IMR-90 (cell line): ENCODE measurements around the gene MAGI1.

ENCODE experiments used
- POLR2A ChIP-seq: IDR thresholded peaks from 2 replicates; pipeline ENCODE4 v1.6.1; 2012; ENCODE audit warnings: mild to moderate bottlenecking, low read depth, low read length
- RAD21 ChIP-seq: IDR thresholded peaks from 2 replicates; pipeline ENCODE4 v1.6.1; 2012; ENCODE audit warnings: low read length, improper control_type of control experiment
- SMC3 ChIP-seq: fragments of 150-350 bp; IDR thresholded peaks from 2 replicates; pipeline ENCODE4 v1.6.1; 2016; ENCODE audit warnings: low read depth, mild to moderate bottlenecking, antibody characterized with exemption, low read length, moderate library complexity
- TF ChIP-seq, protein P1 (sequence below): conservative IDR thresholded peaks from 2 replicates; pipeline ENCODE4 v1.5.1; 2012; ENCODE audit warnings: mild to moderate bottlenecking, low read depth, low read length, improper control_type of control experiment
- TF ChIP-seq, protein P2 (sequence below): fragments of 150-350 bp; IDR thresholded peaks from 2 replicates; pipeline ENCODE4 v1.6.1; 2017; ENCODE audit warnings: mild to moderate bottlenecking, antibody characterized with exemption, low read length, low read depth

- TF ChIP-seq RAD21 (peak; percentile 39; the same call in 1 of the 2 replicates), SMC3 (peak; percentile 14; the same call in 1 of the 2 replicates), POLR2A (no peak)
- TF ChIP-seq, protein P1, sequence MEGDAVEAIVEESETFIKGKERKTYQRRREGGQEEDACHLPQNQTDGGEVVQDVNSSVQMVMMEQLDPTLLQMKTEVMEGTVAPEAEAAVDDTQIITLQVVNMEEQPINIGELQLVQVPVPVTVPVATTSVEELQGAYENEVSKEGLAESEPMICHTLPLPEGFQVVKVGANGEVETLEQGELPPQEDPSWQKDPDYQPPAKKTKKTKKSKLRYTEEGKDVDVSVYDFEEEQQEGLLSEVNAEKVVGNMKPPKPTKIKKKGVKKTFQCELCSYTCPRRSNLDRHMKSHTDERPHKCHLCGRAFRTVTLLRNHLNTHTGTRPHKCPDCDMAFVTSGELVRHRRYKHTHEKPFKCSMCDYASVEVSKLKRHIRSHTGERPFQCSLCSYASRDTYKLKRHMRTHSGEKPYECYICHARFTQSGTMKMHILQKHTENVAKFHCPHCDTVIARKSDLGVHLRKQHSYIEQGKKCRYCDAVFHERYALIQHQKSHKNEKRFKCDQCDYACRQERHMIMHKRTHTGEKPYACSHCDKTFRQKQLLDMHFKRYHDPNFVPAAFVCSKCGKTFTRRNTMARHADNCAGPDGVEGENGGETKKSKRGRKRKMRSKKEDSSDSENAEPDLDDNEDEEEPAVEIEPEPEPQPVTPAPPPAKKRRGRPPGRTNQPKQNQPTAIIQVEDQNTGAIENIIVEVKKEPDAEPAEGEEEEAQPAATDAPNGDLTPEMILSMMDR: 0 out of 2 replicates have a peak, but pooled peaks have one; percentile 19
- TF ChIP-seq, protein P2, sequence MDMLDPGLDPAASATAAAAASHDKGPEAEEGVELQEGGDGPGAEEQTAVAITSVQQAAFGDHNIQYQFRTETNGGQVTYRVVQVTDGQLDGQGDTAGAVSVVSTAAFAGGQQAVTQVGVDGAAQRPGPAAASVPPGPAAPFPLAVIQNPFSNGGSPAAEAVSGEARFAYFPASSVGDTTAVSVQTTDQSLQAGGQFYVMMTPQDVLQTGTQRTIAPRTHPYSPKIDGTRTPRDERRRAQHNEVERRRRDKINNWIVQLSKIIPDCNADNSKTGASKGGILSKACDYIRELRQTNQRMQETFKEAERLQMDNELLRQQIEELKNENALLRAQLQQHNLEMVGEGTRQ: no peak
These were observed 123.9 kb downstream of the MAGI1 start for GRCh38 chr3:65914740-65915367.
